ENCODE data around the gene DISC1. TPM values are rescaled to one million over a fixed set of nuclear protein-coding genes. Genes with fewer than 3 reads are reported as not detected.
"Not testable (repeated sequence)": the region's sequence is repeated elsewhere in the genome, so short reads cannot be mapped to it uniquely, and the experiment has no call there.

DISC1 gene
- total RNA-seq, 1 donor from 2014 or later: 3.5 TPM

DNA sequence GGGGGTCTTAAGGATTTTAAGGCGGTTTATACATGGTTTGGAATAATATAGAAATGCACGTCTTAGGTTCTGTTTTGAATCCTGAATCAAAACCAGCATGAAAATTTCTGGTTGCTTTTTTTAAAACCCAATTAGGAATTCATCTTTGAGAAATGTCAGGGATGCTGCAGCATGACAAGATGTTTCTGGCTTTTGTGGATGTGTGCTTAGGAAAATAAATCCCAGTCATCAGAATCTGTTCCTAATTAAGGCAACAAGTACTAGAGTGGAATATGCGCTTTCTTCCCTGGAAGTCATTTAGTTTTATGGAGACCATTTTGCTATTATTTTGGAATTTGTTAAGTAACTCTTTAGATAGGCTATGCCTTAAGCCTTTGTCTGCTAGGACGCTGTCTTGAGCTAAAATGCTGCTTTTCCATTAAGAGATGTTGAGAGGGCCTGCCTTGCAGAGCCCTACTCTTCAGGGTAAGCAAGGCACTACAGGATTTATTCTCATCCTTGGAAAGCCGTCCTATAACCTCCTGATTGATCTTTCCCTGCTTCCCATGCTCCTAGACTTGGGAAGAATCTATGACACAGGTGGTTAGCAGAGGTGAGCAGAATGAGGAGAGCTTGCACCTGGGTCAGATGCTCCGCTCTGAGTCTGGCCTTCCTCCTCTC lies 332.8 kb downstream of the DISC1 start:
- TF ChIP-seq, protein P1, sequence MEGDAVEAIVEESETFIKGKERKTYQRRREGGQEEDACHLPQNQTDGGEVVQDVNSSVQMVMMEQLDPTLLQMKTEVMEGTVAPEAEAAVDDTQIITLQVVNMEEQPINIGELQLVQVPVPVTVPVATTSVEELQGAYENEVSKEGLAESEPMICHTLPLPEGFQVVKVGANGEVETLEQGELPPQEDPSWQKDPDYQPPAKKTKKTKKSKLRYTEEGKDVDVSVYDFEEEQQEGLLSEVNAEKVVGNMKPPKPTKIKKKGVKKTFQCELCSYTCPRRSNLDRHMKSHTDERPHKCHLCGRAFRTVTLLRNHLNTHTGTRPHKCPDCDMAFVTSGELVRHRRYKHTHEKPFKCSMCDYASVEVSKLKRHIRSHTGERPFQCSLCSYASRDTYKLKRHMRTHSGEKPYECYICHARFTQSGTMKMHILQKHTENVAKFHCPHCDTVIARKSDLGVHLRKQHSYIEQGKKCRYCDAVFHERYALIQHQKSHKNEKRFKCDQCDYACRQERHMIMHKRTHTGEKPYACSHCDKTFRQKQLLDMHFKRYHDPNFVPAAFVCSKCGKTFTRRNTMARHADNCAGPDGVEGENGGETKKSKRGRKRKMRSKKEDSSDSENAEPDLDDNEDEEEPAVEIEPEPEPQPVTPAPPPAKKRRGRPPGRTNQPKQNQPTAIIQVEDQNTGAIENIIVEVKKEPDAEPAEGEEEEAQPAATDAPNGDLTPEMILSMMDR (IDR thresholded peaks at IDR 0.05; ENCODE audit: borderline replicate concordance): no peak
- no peak overlapping the region for H3K4me3 ChIP-seq
- H3K4me1 ChIP-seq: no peaks in the 10 kb centered on the region
- intact Hi-C loops (cut with micrococcal nuclease): no loop called here
- H3K36me3 ChIP-seq: no peaks in the 10 kb centered on the region
- peaks cover 6% of the 10 kb centered on the region for H3K9me3 ChIP-seq (replicated peaks)
- DNase-seq: no peak
- no peaks in the 10 kb centered on the region for H3K27me3 ChIP-seq (ENCODE audit: low read depth)
- no peak overlapping the region for H3K27ac ChIP-seq (replicated peaks)

DNA sequence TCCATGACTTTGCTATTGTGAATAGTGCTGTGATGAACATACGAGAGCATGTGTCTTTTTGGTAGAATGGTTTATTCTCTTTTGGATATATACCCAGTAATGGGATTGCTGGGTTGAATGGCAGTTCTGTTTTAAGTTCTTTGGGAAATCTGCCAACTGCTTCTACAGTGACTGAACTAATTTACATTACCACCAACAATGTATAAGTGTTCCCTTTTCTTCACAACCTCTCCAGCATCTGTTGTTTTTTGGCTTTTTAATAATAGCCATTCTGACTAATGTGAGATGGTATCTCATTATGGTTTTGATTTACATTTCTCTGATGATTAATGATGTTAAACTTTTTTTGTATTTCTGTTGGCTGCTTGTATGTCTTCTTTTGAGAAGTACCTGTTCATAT lies 335.2 kb downstream of the DISC1 start:
- H3K4me1 ChIP-seq; H3K27ac ChIP-seq (replicated peaks); DNase-seq; H3K36me3 ChIP-seq; intact Hi-C loops (cut with micrococcal nuclease); H3K4me3 ChIP-seq; H3K9me3 ChIP-seq (replicated peaks); H3K27me3 ChIP-seq (ENCODE audit: low read depth): not testable (repeated sequence)

DNA sequence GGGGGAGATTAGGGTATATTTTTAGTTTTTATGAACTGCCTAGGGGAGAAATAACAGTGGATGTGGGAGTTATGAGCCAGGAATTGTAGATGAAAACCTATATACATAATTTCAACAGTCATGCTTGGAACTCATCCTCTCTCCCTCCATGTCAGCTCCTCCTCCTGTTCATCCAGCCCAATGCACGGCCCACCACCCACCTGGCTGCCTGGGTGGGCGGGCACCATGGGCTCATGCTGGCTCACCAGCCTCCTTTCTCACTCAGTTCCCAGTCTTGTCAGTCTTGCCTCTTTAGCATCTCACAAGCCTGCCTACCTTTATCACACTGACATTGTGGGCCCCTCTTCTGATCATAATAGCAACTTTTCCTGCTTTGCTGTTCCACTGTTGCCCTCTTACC lies 336.0 kb downstream of the DISC1 start:
- DNase-seq: no peak
- TF ChIP-seq, protein P1 (IDR thresholded peaks at IDR 0.05; ENCODE audit: borderline replicate concordance): no peak

DNA sequence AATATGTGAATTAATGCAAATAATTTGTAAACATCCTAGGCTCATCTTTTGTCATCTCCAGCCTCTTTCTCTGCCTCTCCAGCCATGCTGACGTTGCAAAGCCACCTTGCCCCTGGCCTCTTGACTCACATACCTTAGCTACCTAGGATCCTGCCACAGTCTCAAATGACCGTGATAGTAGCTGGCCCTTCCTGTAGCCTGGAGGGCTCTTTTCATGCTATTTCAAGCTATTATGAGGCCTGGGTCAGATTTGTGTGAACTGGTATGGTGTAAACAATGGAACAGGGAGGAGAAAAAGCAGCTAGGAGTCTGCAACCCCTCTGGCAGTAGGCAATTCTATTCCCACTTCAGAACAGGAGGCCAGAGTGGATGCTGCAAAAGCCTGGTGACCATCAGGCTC lies 337.7 kb downstream of the DISC1 start:
- no peak for DNase-seq
- intact Hi-C loops (cut with micrococcal nuclease): no loop called here
- Histone ChIP-seq H3K27me3 (ENCODE audit: low read depth) (no peaks in the 10 kb centered on the region), H3K27ac (replicated peaks) (no peak overlapping the region), H3K4me3 (no peak overlapping the region), H3K4me1 (no peaks in the 10 kb centered on the region), H3K36me3 (no peaks in the 10 kb centered on the region), H3K9me3 (replicated peaks) (no peaks in the 10 kb centered on the region)
- TF ChIP-seq, protein P1 (IDR thresholded peaks at IDR 0.05; ENCODE audit: borderline replicate concordance): no peak

More for the DNA sequence above, 336.0 kb downstream of the DISC1 start:
- H3K4me3 ChIP-seq: no peak overlapping the region
- H3K27me3 ChIP-seq (ENCODE audit: low read depth): no peaks in the 10 kb centered on the region
- no peak overlapping the region for H3K27ac ChIP-seq (replicated peaks)
- H3K4me1 ChIP-seq: no peaks in the 10 kb centered on the region
- intact Hi-C loops (cut with micrococcal nuclease): no loop called here
- H3K9me3 ChIP-seq (replicated peaks): no peaks in the 10 kb centered on the region
- no peaks in the 10 kb centered on the region for H3K36me3 ChIP-seq

DNA sequence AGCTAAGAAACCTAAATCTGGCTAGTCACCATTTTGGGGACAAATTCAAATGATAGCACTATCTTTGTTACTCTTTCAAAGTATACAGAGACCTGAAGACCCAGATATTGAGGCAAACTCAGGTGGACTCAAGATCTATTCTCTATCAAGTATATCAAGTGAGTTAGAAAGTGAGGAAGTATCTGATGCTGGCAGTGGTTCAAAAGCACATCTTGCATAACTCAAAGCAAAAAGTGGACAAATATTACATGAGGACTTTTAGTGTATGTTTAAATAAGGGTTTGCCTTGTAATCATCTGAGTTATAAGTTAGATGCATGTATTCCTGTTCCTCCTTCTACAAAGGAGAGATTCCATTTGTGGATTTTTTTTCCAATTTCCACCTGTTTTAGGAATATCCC lies 338.4 kb downstream of the DISC1 start:
- Histone ChIP-seq H3K4me3 (no peak overlapping the region), H3K27me3 (ENCODE audit: low read depth) (no peaks in the 10 kb centered on the region), H3K9me3 (replicated peaks) (no peaks in the 10 kb centered on the region), H3K4me1 (no peaks in the 10 kb centered on the region), H3K27ac (replicated peaks) (no peak overlapping the region), H3K36me3 (no peaks in the 10 kb centered on the region)
- no peak for DNase-seq
- TF ChIP-seq, protein P1 (IDR thresholded peaks at IDR 0.05; ENCODE audit: borderline replicate concordance): no peak
- intact Hi-C loops (cut with micrococcal nuclease): no loop called here

DNA sequence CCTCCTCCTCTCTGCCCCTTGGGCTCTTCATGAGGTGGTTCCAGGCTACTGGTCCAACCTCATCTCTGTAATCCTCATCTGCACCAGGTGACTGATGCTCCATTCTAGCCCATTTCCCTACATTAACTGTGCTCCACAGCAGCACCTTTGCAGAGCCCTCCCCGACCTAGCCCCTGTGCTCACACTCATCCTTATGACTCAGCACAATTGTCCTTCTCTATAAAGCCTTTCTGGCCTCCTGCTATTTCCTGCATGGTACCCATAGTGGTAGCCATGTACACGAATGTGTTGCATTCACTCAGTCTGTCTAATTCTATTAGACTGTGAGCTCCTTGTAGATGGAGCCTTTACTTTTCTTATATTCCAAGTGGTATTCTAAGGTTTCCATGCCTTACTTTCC lies 339.0 kb downstream of the DISC1 start:
- Histone ChIP-seq H3K27ac (replicated peaks) (no peak overlapping the region), H3K36me3 (no peaks in the 10 kb centered on the region), H3K4me1 (peaks cover under 1% of the 10 kb centered on the region), H3K4me3 (no peak overlapping the region), H3K9me3 (replicated peaks) (no peaks in the 10 kb centered on the region), H3K27me3 (ENCODE audit: low read depth) (no peaks in the 10 kb centered on the region)
- DNase-seq: no peak
- TF ChIP-seq, protein P1 (IDR thresholded peaks at IDR 0.05; ENCODE audit: borderline replicate concordance): no peak
- intact Hi-C loops (cut with micrococcal nuclease): no loop called here
